Upper lobe of right lung (tissue), 1 donor: ENCODE measurements around the gene TRIP13. TPM values are rescaled to one million over a fixed set of nuclear protein-coding genes. Genes with fewer than 3 reads are reported as not detected.
A peak's percentile ranks its signal among the peaks of the same experiment; 100 is the strongest.

Source experiments
- ATAC-seq: fragments of 200-7000 bp; cut with Tn5 transposase; one replicate; pipeline ENCODE4 v1.9.1; 2020; ENCODE audit warnings: mild to moderate bottlenecking, moderate library complexity
- DNase-seq: peaks from one replicate; pipeline ENCODE4 v3.0.0-alpha.2; 2020
- H3K27ac ChIP-seq: fragments of 200-600 bp; one replicate; pipeline ENCODE4 v1.8.0; 2022
- H3K27me3 ChIP-seq: fragments of 200-600 bp; one replicate; pipeline ENCODE4 v1.8.0; 2022; ENCODE audit warnings: mild to moderate bottlenecking
- H3K36me3 ChIP-seq: fragments of 200-600 bp; one replicate; pipeline ENCODE4 v1.8.0; 2022
- H3K4me1 ChIP-seq: fragments of 200-600 bp; one replicate; pipeline ENCODE4 v1.8.0; 2022
- H3K4me3 ChIP-seq: fragments of 200-600 bp; one replicate; pipeline ENCODE4 v1.8.0; 2022; ENCODE audit warnings: mild to moderate bottlenecking
- H3K9me3 ChIP-seq: fragments of 200-600 bp; one replicate; pipeline ENCODE4 v1.8.0; 2022
- intact Hi-C: fragments of 100-400 bp; cut with DNase I; formaldehyde crosslinking; loops from one replicate; pipeline ENCODE4 v1.11.0; 2022
- total RNA-seq: library from RNA; stranded (reverse); fragmentation: NEBNext Ultra II Directional; extraction: Animal tissue kit (Norgen Biotek cat#: 25700); gene quantifications from one replicate; pipeline ENCODE4 v1.2.1, GENCODE V29; 2021
- TF ChIP-seq, protein P1 (sequence below): fragments of 200-600 bp; IDR thresholded peaks from one replicate; pipeline ENCODE4 v1.8.0; 2022; ENCODE audit warnings: antibody characterized with exemption
- donor health status: DM: no; HTN: yes; CAD: no; lungs with severe emphysema.

TRIP13 gene
- total RNA-seq, 1 donor from 2014 or later: 0.81 TPM

- intact Hi-C loops: no loop called here
- DNase-seq: no peak
Measured at GRCh38 chr5:963310-963672, 70.6 kb downstream of the TRIP13 start.

GRCh38 chr5:963673-964531, 71.2 kb downstream of the TRIP13 start:
- Histone ChIP-seq H3K9me3 (no peaks in the 10 kb centered on the region), H3K4me1 (peaks cover 7% of the 10 kb centered on the region), H3K4me3 (peak overlapping the region; percentile 26), H3K36me3 (no peaks in the 10 kb centered on the region), H3K27ac (peak overlapping the region; percentile 80), H3K27me3 (peaks cover 23% of the 10 kb centered on the region)
- ATAC-seq (peak; percentile 44), DNase-seq (no peak)
- TF ChIP-seq, protein P1, sequence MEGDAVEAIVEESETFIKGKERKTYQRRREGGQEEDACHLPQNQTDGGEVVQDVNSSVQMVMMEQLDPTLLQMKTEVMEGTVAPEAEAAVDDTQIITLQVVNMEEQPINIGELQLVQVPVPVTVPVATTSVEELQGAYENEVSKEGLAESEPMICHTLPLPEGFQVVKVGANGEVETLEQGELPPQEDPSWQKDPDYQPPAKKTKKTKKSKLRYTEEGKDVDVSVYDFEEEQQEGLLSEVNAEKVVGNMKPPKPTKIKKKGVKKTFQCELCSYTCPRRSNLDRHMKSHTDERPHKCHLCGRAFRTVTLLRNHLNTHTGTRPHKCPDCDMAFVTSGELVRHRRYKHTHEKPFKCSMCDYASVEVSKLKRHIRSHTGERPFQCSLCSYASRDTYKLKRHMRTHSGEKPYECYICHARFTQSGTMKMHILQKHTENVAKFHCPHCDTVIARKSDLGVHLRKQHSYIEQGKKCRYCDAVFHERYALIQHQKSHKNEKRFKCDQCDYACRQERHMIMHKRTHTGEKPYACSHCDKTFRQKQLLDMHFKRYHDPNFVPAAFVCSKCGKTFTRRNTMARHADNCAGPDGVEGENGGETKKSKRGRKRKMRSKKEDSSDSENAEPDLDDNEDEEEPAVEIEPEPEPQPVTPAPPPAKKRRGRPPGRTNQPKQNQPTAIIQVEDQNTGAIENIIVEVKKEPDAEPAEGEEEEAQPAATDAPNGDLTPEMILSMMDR: no peak
- intact Hi-C loops: no loop called here

More at GRCh38 chr5:963310-963672, 70.6 kb downstream of the TRIP13 start:
- H3K4me3 ChIP-seq: no peak overlapping the region
- H3K36me3 ChIP-seq: no peaks in the 10 kb centered on the region
- ATAC-seq: no peak
- TF ChIP-seq, protein P1: no peak
- H3K9me3 ChIP-seq: no peaks in the 10 kb centered on the region
- peaks cover 7% of the 10 kb centered on the region for H3K4me1 ChIP-seq
- H3K27ac ChIP-seq: peak overlapping the region; percentile 80
- peaks cover 22% of the 10 kb centered on the region for H3K27me3 ChIP-seq

DNA sequence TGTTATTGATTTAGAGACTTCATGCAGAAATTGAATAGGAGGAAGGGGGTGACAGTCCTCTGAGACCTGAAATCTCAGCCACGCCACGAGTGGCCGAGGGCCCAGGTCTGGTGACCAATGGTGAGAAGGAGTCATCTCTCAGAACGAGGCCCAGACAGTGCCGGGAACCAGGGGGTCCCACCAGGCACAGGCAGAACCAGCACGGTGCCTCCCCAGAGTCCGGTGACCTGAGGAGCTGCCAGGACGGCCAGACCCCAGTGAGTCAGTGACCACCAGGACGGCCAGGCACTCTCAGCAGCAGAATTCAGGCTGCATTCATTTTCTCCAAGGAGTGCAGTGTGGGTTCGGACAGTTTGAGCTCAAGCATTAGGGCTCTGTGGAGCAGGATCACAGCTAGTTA, 72.1 kb downstream of the TRIP13 start:
- Histone ChIP-seq H3K36me3 (no peaks in the 10 kb centered on the region), H3K27ac (peak overlapping the region; percentile 63), H3K27me3 (peaks cover 31% of the 10 kb centered on the region), H3K4me1 (peaks cover 7% of the 10 kb centered on the region), H3K9me3 (no peaks in the 10 kb centered on the region), H3K4me3 (peak overlapping the region; percentile 26)
- intact Hi-C loops: no loop called here
- no peak for ATAC-seq
- DNase-seq: no peak
- TF ChIP-seq, protein P1: no peak

DNA sequence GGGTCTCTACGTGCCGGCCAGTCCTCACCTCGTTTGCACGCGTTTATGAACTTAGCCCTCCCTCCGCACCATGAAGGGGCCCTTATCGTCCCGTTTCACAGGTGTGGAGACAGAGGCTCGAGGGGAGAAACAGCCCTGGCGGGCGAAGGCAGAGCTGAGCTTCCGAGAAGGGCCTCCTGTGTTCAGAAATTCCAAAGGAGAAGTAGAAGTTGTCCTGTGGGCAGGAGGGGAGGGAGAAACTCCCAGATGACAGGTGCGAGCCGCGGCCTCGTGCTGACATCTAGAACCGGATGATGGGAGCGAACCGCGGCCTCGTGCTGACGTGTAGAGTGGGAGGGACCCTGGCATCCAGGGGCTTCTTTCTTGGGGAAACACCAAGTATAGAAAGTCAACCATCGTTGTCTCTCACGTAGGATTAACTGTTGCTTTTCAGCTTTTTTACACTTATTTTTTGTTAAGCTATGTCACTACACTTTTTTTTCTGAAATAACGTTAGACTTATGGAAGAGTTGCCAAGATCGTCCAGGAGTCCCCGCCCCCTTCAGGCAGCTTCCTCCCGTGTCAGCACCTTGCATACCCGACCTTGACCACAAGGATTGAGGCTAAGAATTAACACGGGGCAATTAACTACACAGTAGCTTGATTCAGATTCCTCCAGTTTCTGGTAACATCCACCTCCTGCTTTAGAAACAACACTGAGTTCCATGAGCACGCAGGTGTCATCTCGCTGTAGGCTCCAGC, 73.1 kb downstream of the TRIP13 start:
- ATAC-seq: no peak

DNA sequence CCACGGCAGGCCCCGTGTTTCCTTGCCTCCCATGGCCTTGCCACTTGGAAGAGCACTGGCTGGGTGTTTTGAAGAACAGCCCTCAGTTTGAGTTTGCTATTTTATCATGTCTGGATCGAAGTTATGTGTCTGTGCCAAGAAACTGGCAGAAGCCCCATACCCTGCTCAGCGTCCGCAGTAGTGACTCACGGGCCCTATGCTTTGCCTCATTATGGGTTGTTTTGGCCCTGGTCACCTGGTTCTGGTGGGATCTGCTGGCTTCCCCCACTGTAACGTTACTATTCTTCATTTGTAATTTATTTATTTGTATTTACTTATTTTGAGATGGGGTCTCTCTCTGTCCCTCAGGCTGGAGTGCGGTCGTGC, 73.6 kb downstream of the TRIP13 start:
- H3K27ac ChIP-seq: no peak overlapping the region
- intact Hi-C loops: no loop called here
- no peaks in the 10 kb centered on the region for H3K9me3 ChIP-seq
- no peak for ATAC-seq
- TF ChIP-seq, protein P1: no peak
- no peaks in the 10 kb centered on the region for H3K36me3 ChIP-seq
- H3K4me3 ChIP-seq: no peak overlapping the region
- peaks cover 7% of the 10 kb centered on the region for H3K4me1 ChIP-seq
- no peak for DNase-seq
- peaks cover 31% of the 10 kb centered on the region for H3K27me3 ChIP-seq

More for the DNA sequence above, 73.1 kb downstream of the TRIP13 start:
- H3K27me3 ChIP-seq: peaks cover 31% of the 10 kb centered on the region
- H3K36me3 ChIP-seq: no peaks in the 10 kb centered on the region
- H3K4me3 ChIP-seq: no peak overlapping the region
- DNase-seq: peak; percentile 58
- H3K9me3 ChIP-seq: no peaks in the 10 kb centered on the region
- intact Hi-C loops: no loop called here
- H3K4me1 ChIP-seq: peaks cover 7% of the 10 kb centered on the region
- TF ChIP-seq, protein P1: no peak
- no peak overlapping the region for H3K27ac ChIP-seq
